ENCODE data around the gene TRAF2. TPM values are rescaled to one million over a fixed set of nuclear protein-coding genes. Genes with fewer than 3 reads are reported as not detected.
A peak's percentile ranks its signal among the peaks of the same experiment; 100 is the strongest.
"Not testable (repeated sequence)": the region's sequence is repeated elsewhere in the genome, so short reads cannot be mapped to it uniquely, and the experiment has no call there.

TRAF2 gene, protein sequence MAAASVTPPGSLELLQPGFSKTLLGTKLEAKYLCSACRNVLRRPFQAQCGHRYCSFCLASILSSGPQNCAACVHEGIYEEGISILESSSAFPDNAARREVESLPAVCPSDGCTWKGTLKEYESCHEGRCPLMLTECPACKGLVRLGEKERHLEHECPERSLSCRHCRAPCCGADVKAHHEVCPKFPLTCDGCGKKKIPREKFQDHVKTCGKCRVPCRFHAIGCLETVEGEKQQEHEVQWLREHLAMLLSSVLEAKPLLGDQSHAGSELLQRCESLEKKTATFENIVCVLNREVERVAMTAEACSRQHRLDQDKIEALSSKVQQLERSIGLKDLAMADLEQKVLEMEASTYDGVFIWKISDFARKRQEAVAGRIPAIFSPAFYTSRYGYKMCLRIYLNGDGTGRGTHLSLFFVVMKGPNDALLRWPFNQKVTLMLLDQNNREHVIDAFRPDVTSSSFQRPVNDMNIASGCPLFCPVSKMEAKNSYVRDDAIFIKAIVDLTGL
- total RNA-seq (2014; rRNA removed; shearing (Covaris generic); ENCODE audit: low replicate concordance), result 6.3 and 11.3 TPM in 2 replicates

GRCh38 chr9:136885950-136886578 lies at the start of gene TRAF2:
TSS of gene TRAF2 (plus strand) at chr9:136886516. CDS start at chr9:136898741, 12,225 bp downstream.
- Histone ChIP-seq H4K20me1 (ENCODE audit: insufficient read depth, low read depth, low read length) (peaks cover 12% of the 10 kb centered on the region), H3K9me3 (ENCODE audit: low read length) (no peaks in the 10 kb centered on the region), H3K4me1 (ENCODE audit: low read length) (peaks cover 30% of the 10 kb centered on the region), H3K9me2 (replicated peaks; ENCODE audit: insufficient read depth, low read length) (no peaks in the 10 kb centered on the region), H3K27me3 (ENCODE audit: low read length) (no peaks in the 10 kb centered on the region), H3K36me3 (ENCODE audit: insufficient read depth, low read length) (peaks cover 4% of the 10 kb centered on the region; the same call in 1 of the 2 replicates), H3K4me2 (ENCODE audit: low read depth, low read length, poor library complexity, severe bottlenecking) (peak within 1 kb of the TSS; percentile 99), H2AFZ (ENCODE audit: low read length) (peak within 1 kb of the TSS; percentile 100), H3K79me2 (ENCODE audit: low read length) (peaks cover 45% of the 10 kb centered on the region), H3K9ac (ENCODE audit: low read length) (peak within 1 kb of the TSS; percentile 92), H3K4me3 (ENCODE audit: low read length) (peak within 1 kb of the TSS; percentile 99), H3K27ac (ENCODE audit: low read length) (peak within 1 kb of the TSS; percentile 20; the same call in 1 of the 2 replicates)
- DNase-seq, result peak; percentile 99

- no peaks in the 10 kb centered on the region for H3K9me2 ChIP-seq (replicated peaks; ENCODE audit: insufficient read depth, low read length)
- DNase-seq, result no peak
- H3K4me1 ChIP-seq (ENCODE audit: low read length), result peaks cover 18% of the 10 kb centered on the region
- H3K4me2 ChIP-seq (ENCODE audit: low read depth, low read length, poor library complexity, severe bottlenecking), result no peak overlapping the region
- no peaks in the 10 kb centered on the region for H3K36me3 ChIP-seq (ENCODE audit: insufficient read depth, low read length)
- no peak overlapping the region for H2AFZ ChIP-seq (ENCODE audit: low read length)
- H3K27ac ChIP-seq (ENCODE audit: low read length), result no peak overlapping the region
- H3K79me2 ChIP-seq (ENCODE audit: low read length), result no peaks in the 10 kb centered on the region
- no peaks in the 10 kb centered on the region for H3K9me3 ChIP-seq (ENCODE audit: low read length)
- H3K9ac ChIP-seq (ENCODE audit: low read length), result no peak overlapping the region
- no peak overlapping the region for H3K4me3 ChIP-seq (ENCODE audit: low read length)
- H4K20me1 ChIP-seq (ENCODE audit: insufficient read depth, low read depth, low read length), result no peaks in the 10 kb centered on the region
- H3K27me3 ChIP-seq (ENCODE audit: low read length), result no peaks in the 10 kb centered on the region
Observed at GRCh38 chr9:136837146-136837855, 49.0 kb upstream of the TRAF2 start.

DNA sequence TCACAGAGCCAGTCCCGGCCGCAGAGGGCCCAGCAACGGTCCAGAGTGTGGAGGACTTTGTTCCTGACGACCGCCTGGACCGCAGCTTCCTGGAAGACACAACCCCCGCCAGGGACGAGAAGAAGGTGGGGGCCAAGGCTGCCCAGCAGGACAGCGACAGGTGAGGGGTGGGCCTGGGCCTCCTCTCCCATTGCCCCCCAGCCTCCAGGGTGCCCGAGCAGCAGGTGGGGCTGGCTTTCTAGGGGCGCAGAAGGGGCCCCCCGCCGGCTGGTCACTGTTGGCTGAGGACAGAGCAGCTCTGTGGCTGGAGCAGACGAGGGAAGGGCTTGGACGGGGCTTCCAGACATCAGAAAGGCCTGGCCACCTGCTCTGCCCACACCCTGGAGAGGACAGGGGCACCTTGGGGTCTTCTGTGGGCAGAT lies 48.4 kb upstream of the TRAF2 start:
- H2AFZ ChIP-seq (ENCODE audit: low read length); DNase-seq; H3K27me3 ChIP-seq (ENCODE audit: low read length); H3K79me2 ChIP-seq (ENCODE audit: low read length); H3K27ac ChIP-seq (ENCODE audit: low read length); H4K20me1 ChIP-seq (ENCODE audit: insufficient read depth, low read depth, low read length); H3K4me3 ChIP-seq (ENCODE audit: low read length); H3K36me3 ChIP-seq (ENCODE audit: insufficient read depth, low read length); H3K9me2 ChIP-seq (replicated peaks; ENCODE audit: insufficient read depth, low read length); H3K9ac ChIP-seq (ENCODE audit: low read length); H3K9me3 ChIP-seq (ENCODE audit: low read length); H3K4me2 ChIP-seq (ENCODE audit: low read depth, low read length, poor library complexity, severe bottlenecking): not testable (repeated sequence)
- H3K4me1 ChIP-seq (ENCODE audit: low read length), result peaks cover 21% of the 10 kb centered on the region

GRCh38 chr9:136838314-136839228 lies 47.7 kb upstream of the TRAF2 start:
- Histone ChIP-seq H3K4me1 (ENCODE audit: low read length) (peaks cover 28% of the 10 kb centered on the region), H3K36me3 (ENCODE audit: insufficient read depth, low read length) (no peaks in the 10 kb centered on the region), H2AFZ (ENCODE audit: low read length) (no peak overlapping the region), H3K4me3 (ENCODE audit: low read length) (no peak overlapping the region), H3K27ac (ENCODE audit: low read length) (no peak overlapping the region), H4K20me1 (ENCODE audit: insufficient read depth, low read depth, low read length) (no peaks in the 10 kb centered on the region), H3K79me2 (ENCODE audit: low read length) (no peaks in the 10 kb centered on the region), H3K9me2 (replicated peaks; ENCODE audit: insufficient read depth, low read length) (no peaks in the 10 kb centered on the region), H3K4me2 (ENCODE audit: low read depth, low read length, poor library complexity, severe bottlenecking) (no peak overlapping the region), H3K9ac (ENCODE audit: low read length) (no peak overlapping the region), H3K27me3 (ENCODE audit: low read length) (no peaks in the 10 kb centered on the region), H3K9me3 (ENCODE audit: low read length) (no peaks in the 10 kb centered on the region)
- no peak for DNase-seq

GRCh38 chr9:136839229-136840139 lies 46.8 kb upstream of the TRAF2 start:
- Histone ChIP-seq H3K27ac (ENCODE audit: low read length) (no peak overlapping the region), H3K4me2 (ENCODE audit: low read depth, low read length, poor library complexity, severe bottlenecking) (no peak overlapping the region), H3K27me3 (ENCODE audit: low read length) (no peaks in the 10 kb centered on the region), H3K4me3 (ENCODE audit: low read length) (no peak overlapping the region), H3K79me2 (ENCODE audit: low read length) (no peaks in the 10 kb centered on the region), H3K36me3 (ENCODE audit: insufficient read depth, low read length) (no peaks in the 10 kb centered on the region), H3K4me1 (ENCODE audit: low read length) (peaks cover 29% of the 10 kb centered on the region), H3K9me2 (replicated peaks; ENCODE audit: insufficient read depth, low read length) (no peaks in the 10 kb centered on the region), H3K9me3 (ENCODE audit: low read length) (no peaks in the 10 kb centered on the region), H2AFZ (ENCODE audit: low read length) (no peak overlapping the region), H4K20me1 (ENCODE audit: insufficient read depth, low read depth, low read length) (no peaks in the 10 kb centered on the region), H3K9ac (ENCODE audit: low read length) (no peak overlapping the region)
- DNase-seq, result no peak

GRCh38 chr9:136840140-136840876 lies 46.0 kb upstream of the TRAF2 start:
- Histone ChIP-seq H3K36me3 (ENCODE audit: insufficient read depth, low read length) (no peaks in the 10 kb centered on the region), H3K9ac (ENCODE audit: low read length) (no peak overlapping the region), H3K9me2 (replicated peaks; ENCODE audit: insufficient read depth, low read length) (no peaks in the 10 kb centered on the region), H3K4me1 (ENCODE audit: low read length) (peaks cover 29% of the 10 kb centered on the region), H2AFZ (ENCODE audit: low read length) (no peak overlapping the region), H3K4me3 (ENCODE audit: low read length) (no peak overlapping the region), H3K9me3 (ENCODE audit: low read length) (no peaks in the 10 kb centered on the region), H3K27me3 (ENCODE audit: low read length) (no peaks in the 10 kb centered on the region), H3K4me2 (ENCODE audit: low read depth, low read length, poor library complexity, severe bottlenecking) (no peak overlapping the region), H3K27ac (ENCODE audit: low read length) (no peak overlapping the region), H3K79me2 (ENCODE audit: low read length) (no peaks in the 10 kb centered on the region), H4K20me1 (ENCODE audit: insufficient read depth, low read depth, low read length) (no peaks in the 10 kb centered on the region)
- no peak for DNase-seq

Data from Karpas-422 (cell line).